ENCODE data around the gene SERPINB6. TPM values are rescaled to one million over a fixed set of nuclear protein-coding genes. Genes with fewer than 3 reads are reported as not detected.

The SERPINB6 gene
- polyA plus RNA-seq, 3 donors, result 82.2 to 86.0 (median 84.7) TPM

- no peak for DNase-seq
Observed at GRCh38 chr6:2963756-2964155, 7.6 kb downstream of the SERPINB6 start.

- no peak for DNase-seq
Observed at GRCh38 chr6:2962636-2963035, 8.7 kb downstream of the SERPINB6 start.

- DNase-seq, result no peak
Observed at GRCh38 chr6:2962004-2962403, 9.4 kb downstream of the SERPINB6 start.

- no peak for DNase-seq
Observed at GRCh38 chr6:2961506-2961905, 9.9 kb downstream of the SERPINB6 start.

GRCh38 chr6:2960935-2961334 lies 10.4 kb downstream of the SERPINB6 start:
- DNase-seq, result no peak

- no peak for DNase-seq
Observed at GRCh38 chr6:2959909-2960719, 11.3 kb downstream of the SERPINB6 start.

- no peak for DNase-seq
Observed at GRCh38 chr6:2958776-2959175, 12.6 kb downstream of the SERPINB6 start.

- no peak for DNase-seq
Observed at GRCh38 chr6:2958331-2958711, 13.0 kb downstream of the SERPINB6 start.

- no peak for DNase-seq
Observed at GRCh38 chr6:2957696-2958330, 13.6 kb downstream of the SERPINB6 start.

- no peak for DNase-seq
Observed at GRCh38 chr6:2956930-2957685, 14.3 kb downstream of the SERPINB6 start.

- DNase-seq, result no peak
Observed at GRCh38 chr6:2953098-2953497, 18.3 kb downstream of the SERPINB6 start.

GRCh38 chr6:2952557-2953095 lies 18.7 kb downstream of the SERPINB6 start:
- peak; percentile 81 for DNase-seq

- DNase-seq, result no peak
Observed at GRCh38 chr6:2951728-2952127, 19.6 kb downstream of the SERPINB6 start.

GRCh38 chr6:2950713-2951112 lies 20.7 kb downstream of the SERPINB6 start:
- DNase-seq, result no peak

GRCh38 chr6:2949536-2950083 lies 21.8 kb downstream of the SERPINB6 start:
- no peak for DNase-seq

- DNase-seq, result no peak
Observed at GRCh38 chr6:2949121-2949520, 22.2 kb downstream of the SERPINB6 start.

GRCh38 chr6:2948228-2949025 lies 22.9 kb downstream of the SERPINB6 start:
- DNase-seq, result no peak

- DNase-seq, result no peak
Observed at GRCh38 chr6:2947445-2947844, 23.9 kb downstream of the SERPINB6 start.

- no peak for DNase-seq
Observed at GRCh38 chr6:2945153-2945452, 26.3 kb downstream of the SERPINB6 start.

- DNase-seq, result no peak
Observed at GRCh38 chr6:2944405-2945152, 26.8 kb downstream of the SERPINB6 start.

GRCh38 chr6:2943564-2943955 lies 27.8 kb downstream of the SERPINB6 start:
- DNase-seq, result no peak

Data from renal pelvis (tissue), 4 donors.